ENCODE results near the gene ZNF512B. TPM values are rescaled to one million over a fixed set of nuclear protein-coding genes. Genes with fewer than 3 reads are reported as not detected.
A peak's percentile ranks its signal among the peaks of the same experiment; 100 is the strongest.
"Not testable (repeated sequence)": the region's sequence is repeated elsewhere in the genome, so short reads cannot be mapped to it uniquely, and the experiment has no call there.

The ZNF512B gene
- total RNA-seq = 24.8 TPM

DNA sequence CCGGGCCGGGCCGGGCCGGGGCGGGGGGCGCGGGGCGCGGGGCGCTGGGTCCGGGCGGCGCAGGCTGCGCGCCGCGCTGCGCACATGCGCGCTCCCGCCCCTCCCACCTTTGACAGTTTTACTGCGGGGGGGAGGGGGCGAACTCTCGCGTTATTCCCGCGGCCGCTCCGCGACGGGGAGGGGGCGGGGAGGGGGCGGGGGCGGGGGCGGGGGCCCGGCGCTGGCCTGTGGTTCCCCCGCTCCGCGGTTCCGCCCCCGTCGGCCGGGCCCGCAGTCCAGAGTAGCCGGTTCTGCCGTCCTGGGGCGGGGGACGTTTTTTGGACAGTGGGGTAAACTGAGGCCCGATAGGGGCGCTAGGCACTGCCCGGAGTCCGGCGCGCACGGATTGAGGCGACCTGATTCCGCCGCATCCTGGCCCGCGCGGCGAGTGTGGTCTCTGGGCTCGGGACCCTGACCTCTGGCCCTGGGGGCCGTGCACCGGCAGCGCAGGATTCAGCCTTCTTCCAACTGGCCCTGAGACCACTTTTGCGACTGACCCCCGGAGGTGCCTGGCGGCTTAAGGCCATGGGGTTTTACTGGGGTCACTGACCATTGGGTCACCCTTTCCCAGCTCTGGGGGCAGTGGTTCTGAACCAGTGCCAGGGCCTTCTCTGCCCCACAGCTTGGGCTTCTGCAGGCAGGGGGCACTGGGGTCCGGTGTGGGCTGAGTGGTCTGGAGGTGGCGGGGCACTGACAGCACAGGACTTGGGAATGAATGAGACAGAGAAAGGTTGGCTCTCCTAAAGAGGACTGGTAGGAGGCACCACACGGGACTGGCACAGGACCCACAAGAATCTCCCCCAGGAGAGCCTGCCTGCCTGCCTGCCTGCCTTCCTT, at the start of gene ZNF512B:
Gene ZNF512B (minus strand): TSS at position 93 of the 876 bp plus-strand sequence. CDS start 1,980 bp downstream, outside the sequence.
- peak in 2 of 3 donors; percentile 66 to 69 for DNase-seq (ENCODE audit: low read depth in 2 of 3, low spot score in 2 of 3)

DNA sequence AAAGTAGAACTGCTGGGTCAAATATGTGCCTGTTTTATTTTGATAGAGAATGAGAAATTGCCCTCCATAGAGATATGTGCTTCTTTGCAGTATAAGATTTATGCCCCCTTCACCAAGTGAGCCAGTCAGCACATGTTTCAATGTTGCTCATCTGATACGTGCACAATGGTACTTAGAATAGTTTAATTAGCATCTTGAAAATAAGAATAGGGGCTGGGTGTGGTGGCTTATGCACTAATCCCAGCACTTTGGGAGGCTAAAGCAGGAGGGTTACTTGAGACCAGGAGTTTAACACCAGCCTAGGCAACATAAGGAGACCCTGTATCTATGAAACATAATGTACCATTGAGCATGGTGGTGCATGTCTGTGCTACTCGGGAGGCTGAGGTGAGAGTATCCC, 45.9 kb upstream of the ZNF512B start:
- DNase-seq (ENCODE audit: low read depth in 2 of 3, low spot score in 2 of 3) = no peak

GRCh38 chr20:64012385-64013154, 42.8 kb upstream of the ZNF512B start:
- DNase-seq (ENCODE audit: low read depth in 2 of 3, low spot score in 2 of 3) = not testable (repeated sequence)

GRCh38 chr20:64011366-64011779, 41.6 kb upstream of the ZNF512B start:
- no peak for DNase-seq (ENCODE audit: low read depth in 2 of 3, low spot score in 2 of 3)

DNA sequence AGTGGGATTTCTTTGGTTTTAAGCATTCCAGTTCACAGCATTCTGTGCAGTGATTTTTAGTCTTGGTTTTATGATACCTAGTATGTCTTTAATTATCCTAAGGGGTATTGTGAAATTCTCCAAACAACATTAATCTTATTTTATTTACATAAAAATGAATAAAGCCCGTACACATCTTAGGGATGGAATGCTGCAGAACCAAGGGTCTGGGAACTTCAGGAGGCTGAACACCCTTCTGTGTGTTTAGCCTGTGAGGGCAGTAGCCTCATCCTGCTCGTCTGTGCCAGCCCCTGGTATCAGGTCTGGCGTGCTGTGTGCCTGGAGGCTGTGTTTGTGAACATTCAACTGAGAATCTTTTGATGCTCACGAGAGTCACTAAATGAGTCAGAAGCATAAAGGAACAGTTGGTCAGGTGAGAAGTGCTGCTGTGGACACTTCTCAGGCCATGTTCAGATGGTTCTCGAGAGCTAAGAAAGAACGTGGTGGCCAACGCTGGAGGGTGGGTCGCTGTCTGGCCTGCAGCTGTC, 41.0 kb upstream of the ZNF512B start:
- no peak for DNase-seq (ENCODE audit: low read depth in 2 of 3, low spot score in 2 of 3)

DNA sequence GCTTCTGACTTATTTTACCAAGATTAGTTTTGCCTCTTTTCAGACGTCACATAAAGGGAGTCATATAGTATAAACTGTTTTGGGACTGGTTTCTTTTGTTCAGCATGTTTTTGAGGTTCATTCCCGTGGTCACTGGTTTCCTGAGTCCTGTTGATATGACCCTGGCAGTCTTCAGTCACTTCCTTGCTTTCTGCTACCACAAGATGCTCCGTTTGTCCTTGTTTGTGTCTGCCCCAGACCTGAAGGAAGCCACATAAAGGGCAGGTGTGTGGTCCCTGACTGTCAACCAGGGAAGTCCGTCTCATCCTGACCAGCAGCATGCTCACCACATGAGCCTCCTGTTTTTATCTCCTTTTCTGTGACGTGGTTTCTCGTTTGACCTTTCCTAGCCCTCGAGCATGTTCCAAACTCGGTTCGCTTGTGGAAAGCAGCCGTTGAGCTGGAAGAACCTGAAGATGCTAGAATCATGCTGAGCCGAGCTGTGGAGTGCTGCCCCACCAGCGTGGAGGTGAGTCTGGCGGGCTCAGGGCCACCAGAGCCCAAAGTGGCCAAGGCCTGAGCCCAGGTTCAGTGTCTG, 40.2 kb upstream of the ZNF512B start:
- no peak for DNase-seq (ENCODE audit: low read depth in 2 of 3, low spot score in 2 of 3)

DNA sequence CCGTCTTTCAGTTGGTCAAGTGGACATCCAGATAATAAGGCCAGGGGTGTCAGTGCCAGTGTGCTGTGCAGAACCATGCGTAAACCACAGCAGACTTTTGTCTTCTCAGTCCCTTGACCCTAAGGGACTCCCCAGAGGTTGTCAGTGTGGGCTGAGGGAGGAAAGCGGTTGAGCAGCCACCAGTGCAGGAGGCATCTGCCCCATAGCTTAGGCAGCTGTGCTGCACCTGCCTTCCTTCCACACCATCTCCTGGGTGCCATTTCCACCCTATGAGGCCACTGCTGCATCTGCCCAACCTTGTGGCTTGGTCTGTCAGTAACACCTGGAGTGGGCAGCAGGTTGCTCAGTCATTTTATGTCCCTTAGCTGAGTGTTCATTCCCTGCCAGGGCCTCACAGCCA, 37.2 kb upstream of the ZNF512B start:
- DNase-seq (ENCODE audit: low read depth in 2 of 3, low spot score in 2 of 3) = no peak

GRCh38 chr20:64006490-64006889, 36.8 kb upstream of the ZNF512B start:
- DNase-seq (ENCODE audit: low read depth in 2 of 3, low spot score in 2 of 3) = no peak

DNA sequence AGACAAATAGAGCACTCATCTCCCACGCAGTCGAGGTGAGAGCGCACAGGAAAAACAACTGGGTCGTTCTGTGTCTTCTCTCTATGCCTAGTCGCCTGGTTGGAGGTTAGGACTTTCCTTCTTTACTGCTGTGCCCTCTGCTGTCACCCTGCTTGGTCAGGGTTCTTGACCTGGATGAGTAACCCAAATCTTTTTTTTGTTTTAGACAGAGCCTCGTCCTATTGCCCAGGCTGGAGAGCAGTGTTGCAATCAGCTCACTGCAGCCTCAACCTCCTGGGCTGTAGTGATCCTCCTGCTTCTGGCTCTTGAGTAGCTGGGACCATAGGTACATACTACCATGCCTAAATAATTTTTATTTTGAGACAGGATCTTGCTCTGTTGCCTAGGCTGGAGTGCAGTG, 35.7 kb upstream of the ZNF512B start:
- DNase-seq (ENCODE audit: low read depth in 2 of 3, low spot score in 2 of 3) = no peak

GRCh38 chr20:64003960-64004725, 34.4 kb upstream of the ZNF512B start:
- no peak for DNase-seq (ENCODE audit: low read depth in 2 of 3, low spot score in 2 of 3)

GRCh38 chr20:64001607-64002011, 31.9 kb upstream of the ZNF512B start:
- DNase-seq (ENCODE audit: low read depth in 2 of 3, low spot score in 2 of 3) = no peak

DNA sequence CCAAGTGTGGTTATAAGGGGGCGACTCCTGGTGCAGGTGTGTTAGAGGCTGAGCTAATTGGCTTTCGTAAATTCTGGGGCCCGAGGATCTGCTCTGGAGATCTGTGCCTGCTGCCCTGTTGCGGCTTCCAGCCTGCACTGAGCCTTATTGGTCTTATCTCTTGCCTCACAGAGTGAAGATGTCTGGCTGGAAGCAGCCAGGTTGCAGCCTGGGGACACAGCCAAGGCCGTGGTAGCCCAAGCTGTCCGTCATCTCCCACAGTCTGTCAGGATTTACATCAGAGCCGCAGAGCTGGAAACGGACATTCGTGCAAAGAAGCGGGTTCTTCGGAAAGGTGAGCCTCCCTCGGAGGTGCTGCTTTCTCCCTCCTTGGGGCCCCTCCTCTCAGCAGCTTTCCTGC, 31.2 kb upstream of the ZNF512B start:
- DNase-seq (ENCODE audit: low read depth in 2 of 3, low spot score in 2 of 3) = no peak

- no peak for DNase-seq (ENCODE audit: low read depth in 2 of 3, low spot score in 2 of 3)
Measured at GRCh38 chr20:63982937-63983336, 13.2 kb upstream of the ZNF512B start.

DNA sequence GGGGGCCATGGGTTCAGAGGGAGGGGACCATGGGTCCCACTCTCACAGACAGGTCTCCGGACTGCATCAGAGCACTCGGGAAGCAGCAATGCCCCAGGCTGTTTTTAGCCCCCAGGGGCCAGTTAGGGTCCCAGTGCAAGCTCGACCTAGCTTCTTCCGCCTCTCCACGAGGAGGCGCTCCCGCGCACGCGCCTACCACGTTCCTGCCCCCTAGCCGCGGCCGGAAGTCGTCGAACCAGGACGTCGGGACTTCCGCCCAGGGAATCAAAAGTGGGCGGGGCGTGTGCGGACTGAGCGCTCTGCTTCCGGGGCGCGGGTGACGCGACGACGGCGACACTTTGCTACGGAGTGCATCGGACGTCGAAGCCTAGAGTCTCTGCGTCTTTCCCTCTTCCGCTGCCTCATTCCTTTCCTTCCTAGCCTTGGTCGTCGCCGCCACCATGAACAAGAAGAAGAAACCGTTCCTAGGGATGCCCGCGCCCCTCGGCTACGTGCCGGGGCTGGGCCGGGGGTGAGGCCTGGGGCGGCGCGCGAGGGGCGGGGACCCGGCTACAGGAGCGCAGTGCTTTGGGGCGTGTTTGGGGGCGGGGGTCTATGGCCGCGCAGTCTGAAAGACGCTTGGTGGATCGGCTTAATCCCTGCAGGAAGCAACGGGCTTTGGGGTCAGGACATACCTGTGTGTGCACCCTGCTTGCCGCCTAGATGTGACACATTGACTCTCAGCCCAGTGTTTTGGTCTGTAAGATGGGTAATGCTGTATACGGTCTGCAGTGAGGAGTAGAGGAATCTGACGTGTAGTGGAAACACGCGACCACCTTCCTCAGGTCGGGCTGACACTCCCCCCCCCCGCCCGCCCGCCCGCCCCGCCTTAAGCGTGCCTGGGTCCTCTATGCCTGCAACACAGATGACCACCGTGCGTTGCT, 11.3 kb upstream of the ZNF512B start, which contains the start of gene PRPF6:
Gene PRPF6 (plus strand): TSS at position 327 of the 923 bp plus-strand sequence. CDS start 114 bp downstream, at position 441.
- DNase-seq (ENCODE audit: low read depth in 2 of 3, low spot score in 2 of 3) = peak; percentile 88 to 98 (median 96)

DNA sequence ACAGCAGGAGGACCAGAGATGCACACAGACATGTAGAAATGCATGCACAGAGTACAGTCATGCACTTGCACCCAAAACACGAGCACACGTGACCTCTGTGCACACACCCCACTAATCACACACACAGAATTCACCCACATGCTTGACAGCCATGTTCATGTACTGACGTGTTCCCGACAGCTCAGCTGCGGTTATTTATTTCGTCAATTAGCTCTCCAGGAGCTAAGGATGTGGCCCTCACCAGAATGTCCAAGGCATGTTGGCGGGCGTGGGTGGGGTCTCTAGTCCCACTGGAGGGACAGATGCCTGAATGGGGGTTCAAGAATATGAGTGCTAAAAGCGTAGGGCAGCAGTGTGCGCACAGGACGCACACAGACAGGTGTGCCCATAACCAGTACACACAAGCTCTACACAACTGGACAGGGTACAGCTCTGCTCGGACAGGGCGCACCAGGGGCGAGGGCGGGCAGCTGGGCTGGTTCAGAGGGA, 10.6 kb upstream of the ZNF512B start:
- DNase-seq (ENCODE audit: low read depth in 2 of 3, low spot score in 2 of 3) = no peak

DNA sequence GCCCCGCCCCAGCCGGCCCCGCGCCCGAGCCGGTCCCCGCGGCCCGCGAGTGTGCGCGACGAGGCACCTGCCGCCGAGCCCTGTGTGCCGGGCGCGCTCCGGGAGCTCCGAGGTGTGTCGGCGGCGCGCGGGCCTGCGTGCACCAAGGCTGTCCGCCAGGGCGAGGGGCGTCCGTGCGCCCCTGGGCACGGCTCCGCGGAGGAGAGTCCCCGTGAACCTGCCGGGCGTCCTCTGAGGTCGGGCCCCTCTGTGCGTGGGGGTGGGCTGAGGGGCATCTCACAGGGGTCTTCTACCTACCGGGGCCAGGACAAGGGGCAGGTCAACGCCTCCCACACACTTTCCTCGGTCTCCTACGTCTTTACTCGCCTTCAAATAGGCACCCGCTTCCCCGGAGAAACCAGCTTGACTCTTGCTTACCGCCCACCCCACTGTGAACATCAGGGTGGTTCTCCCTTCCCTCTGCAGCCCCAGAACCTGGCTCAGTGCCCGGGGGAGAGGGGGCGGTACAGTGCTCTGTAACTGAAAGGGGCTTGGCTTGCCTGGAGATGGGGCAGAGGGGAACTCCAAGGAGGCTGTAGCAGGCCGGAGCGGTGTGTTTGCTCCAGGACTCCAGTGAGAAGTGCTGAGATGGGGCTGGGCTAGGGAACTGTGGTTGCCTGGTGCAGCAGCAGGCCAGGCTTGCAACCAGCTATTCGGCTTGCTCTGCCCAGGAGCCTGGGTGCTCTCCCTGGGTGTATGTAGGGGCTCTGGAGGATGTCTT, 10.0 kb upstream of the ZNF512B start, which contains the start of gene SAMD10:
Gene SAMD10 (minus strand): TSS at position 86 of the 760 bp plus-strand sequence. CDS start 175 bp downstream, outside the sequence.
- DNase-seq (ENCODE audit: low read depth in 2 of 3, low spot score in 2 of 3) = peak in 2 of 3 donors; percentile 90 to 94

- no peak for DNase-seq (ENCODE audit: low read depth in 2 of 3, low spot score in 2 of 3)
Measured at GRCh38 chr20:63979229-63979556, 9.5 kb upstream of the ZNF512B start.

Measured in hematopoietic multipotent progenitor cell (in vitro differentiated cells).